Measurements from ENCODE around the gene SETD3.

The SETD3 gene

GRCh38 chr14:99519931-99520421, 39.3 kb upstream of the SETD3 start:
- no peak for TF ChIP-seq TAF1 (IDR thresholded peaks at IDR 0.05; ENCODE audit: borderline replicate concordance, insufficient read depth, low read length)
- no peak for TF ChIP-seq FOXP2 (optimal IDR thresholded peaks at IDR 0.05; ENCODE audit: borderline replicate concordance, extremely low read depth, extremely low read length, insufficient read depth)
- TF ChIP-seq SIN3A (IDR thresholded peaks at IDR 0.05; ENCODE audit: borderline replicate concordance, insufficient read depth, low read length): no peak
- TF ChIP-seq POLR2AphosphoS5 (IDR thresholded peaks at IDR 0.05; ENCODE audit: low read depth, low read length): no peak
- TF ChIP-seq REST (IDR thresholded peaks at IDR 0.05; ENCODE audit: insufficient read depth in 1 of 2, low read depth in 2 of 2, low read length in 2 of 2): no peak

GRCh38 chr14:99519347-99519881, 38.8 kb upstream of the SETD3 start:
- TF ChIP-seq TAF1 (IDR thresholded peaks at IDR 0.05; ENCODE audit: borderline replicate concordance, insufficient read depth, low read length): no peak
- no peak for TF ChIP-seq FOXP2 (optimal IDR thresholded peaks at IDR 0.05; ENCODE audit: borderline replicate concordance, extremely low read depth, extremely low read length, insufficient read depth)
- TF ChIP-seq REST (IDR thresholded peaks at IDR 0.05; ENCODE audit: insufficient read depth in 1 of 2, low read depth in 2 of 2, low read length in 2 of 2): no peak
- no peak for TF ChIP-seq SIN3A (IDR thresholded peaks at IDR 0.05; ENCODE audit: borderline replicate concordance, insufficient read depth, low read length)
- TF ChIP-seq POLR2AphosphoS5 (IDR thresholded peaks at IDR 0.05; ENCODE audit: low read depth, low read length): no peak

- TF ChIP-seq POLR2AphosphoS5 (IDR thresholded peaks at IDR 0.05; ENCODE audit: low read depth, low read length) (no peak), SIN3A (IDR thresholded peaks at IDR 0.05; ENCODE audit: borderline replicate concordance, insufficient read depth, low read length) (no peak)
Observed at GRCh38 chr14:99518441-99519346, 38.0 kb upstream of the SETD3 start.

GRCh38 chr14:99517643-99518381, 37.2 kb upstream of the SETD3 start:
- no peak for TF ChIP-seq REST (IDR thresholded peaks at IDR 0.05; ENCODE audit: insufficient read depth in 1 of 2, low read depth in 2 of 2, low read length in 2 of 2)
- TF ChIP-seq TAF1 (IDR thresholded peaks at IDR 0.05; ENCODE audit: borderline replicate concordance, insufficient read depth, low read length): no peak
- no peak for TF ChIP-seq POLR2AphosphoS5 (IDR thresholded peaks at IDR 0.05; ENCODE audit: low read depth, low read length)
- TF ChIP-seq FOXP2 (optimal IDR thresholded peaks at IDR 0.05; ENCODE audit: borderline replicate concordance, extremely low read depth, extremely low read length, insufficient read depth): no peak
- no peak for TF ChIP-seq SIN3A (IDR thresholded peaks at IDR 0.05; ENCODE audit: borderline replicate concordance, insufficient read depth, low read length)

- TF ChIP-seq REST (IDR thresholded peaks at IDR 0.05; ENCODE audit: insufficient read depth in 1 of 2, low read depth in 2 of 2, low read length in 2 of 2) (no peak), SIN3A (IDR thresholded peaks at IDR 0.05; ENCODE audit: borderline replicate concordance, insufficient read depth, low read length) (no peak)
Observed at GRCh38 chr14:99516871-99517642, 36.4 kb upstream of the SETD3 start.

Data from PFSK-1 (cell line).